Osteocyte (in vitro differentiated cells): ENCODE data around the gene DUSP15. TPM values are rescaled to one million over a fixed set of nuclear protein-coding genes. Genes with fewer than 3 reads are reported as not detected.

ENCODE experiments used
- DNase-seq: peaks from one replicate; pipeline ENCODE4 v3.0.0; 2021; ENCODE audit warnings: mixed read lengths; ENCODE audit not compliant: unreplicated experiment; ENCODE audit errors: extremely low spot score
- H3K27ac Mint-ChIP-seq: one replicate; pipeline ENCODE4 v1.8.0; 2021; ENCODE audit warnings: mild to moderate bottlenecking, mixed read lengths; ENCODE audit not compliant: unreplicated experiment
- H3K27me3 Mint-ChIP-seq: one replicate; pipeline ENCODE4 v1.8.0; 2021; ENCODE audit warnings: mixed read lengths; ENCODE audit not compliant: unreplicated experiment
- H3K36me3 Mint-ChIP-seq: one replicate; pipeline ENCODE4 v1.8.0; 2021; ENCODE audit warnings: mixed read lengths; ENCODE audit not compliant: unreplicated experiment
- H3K4me1 Mint-ChIP-seq: one replicate; pipeline ENCODE4 v1.8.0; 2021; ENCODE audit warnings: mixed read lengths; ENCODE audit not compliant: unreplicated experiment
- H3K4me3 Mint-ChIP-seq: one replicate; pipeline ENCODE4 v1.8.0; 2021; ENCODE audit warnings: mild to moderate bottlenecking, moderate library complexity, mixed read lengths; ENCODE audit not compliant: unreplicated experiment
- H3K9me3 Mint-ChIP-seq: one replicate; pipeline ENCODE4 v1.8.0; 2021; ENCODE audit warnings: mixed read lengths; ENCODE audit not compliant: unreplicated experiment
- total RNA-seq: library from RNA; stranded (reverse); gene quantifications from 2 replicates; pipeline ENCODE4 v1.2.1, GENCODE V29; 2021
- TF ChIP-seq, protein P1 (sequence below): fragments of 200-600 bp; sonication (generic); IDR thresholded peaks from 2 replicates; pipeline ENCODE4 v1.5.0; 2021; ENCODE audit warnings: antibody characterized with exemption, mild to moderate bottlenecking, moderate library complexity

Gene DUSP15
- total RNA-seq, 1 donor from 2014 or later = 3.2 TPM

GRCh38 chr20:31859998-31860380 is 10.3 kb downstream of the DUSP15 start:
- no peak for DNase-seq
- H3K36me3 Mint-ChIP-seq = no peaks in the 10 kb centered on the region
- TF ChIP-seq, protein P1, sequence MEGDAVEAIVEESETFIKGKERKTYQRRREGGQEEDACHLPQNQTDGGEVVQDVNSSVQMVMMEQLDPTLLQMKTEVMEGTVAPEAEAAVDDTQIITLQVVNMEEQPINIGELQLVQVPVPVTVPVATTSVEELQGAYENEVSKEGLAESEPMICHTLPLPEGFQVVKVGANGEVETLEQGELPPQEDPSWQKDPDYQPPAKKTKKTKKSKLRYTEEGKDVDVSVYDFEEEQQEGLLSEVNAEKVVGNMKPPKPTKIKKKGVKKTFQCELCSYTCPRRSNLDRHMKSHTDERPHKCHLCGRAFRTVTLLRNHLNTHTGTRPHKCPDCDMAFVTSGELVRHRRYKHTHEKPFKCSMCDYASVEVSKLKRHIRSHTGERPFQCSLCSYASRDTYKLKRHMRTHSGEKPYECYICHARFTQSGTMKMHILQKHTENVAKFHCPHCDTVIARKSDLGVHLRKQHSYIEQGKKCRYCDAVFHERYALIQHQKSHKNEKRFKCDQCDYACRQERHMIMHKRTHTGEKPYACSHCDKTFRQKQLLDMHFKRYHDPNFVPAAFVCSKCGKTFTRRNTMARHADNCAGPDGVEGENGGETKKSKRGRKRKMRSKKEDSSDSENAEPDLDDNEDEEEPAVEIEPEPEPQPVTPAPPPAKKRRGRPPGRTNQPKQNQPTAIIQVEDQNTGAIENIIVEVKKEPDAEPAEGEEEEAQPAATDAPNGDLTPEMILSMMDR = no peak
- H3K27me3 Mint-ChIP-seq = peaks cover 36% of the 10 kb centered on the region
- H3K4me1 Mint-ChIP-seq = peaks cover 11% of the 10 kb centered on the region
- no peak overlapping the region for H3K27ac Mint-ChIP-seq
- no peak overlapping the region for H3K4me3 Mint-ChIP-seq
- H3K9me3 Mint-ChIP-seq = no peaks in the 10 kb centered on the region

- Mint-ChIP-seq H3K27me3 (peaks cover 36% of the 10 kb centered on the region), H3K4me3 (no peak overlapping the region)
- DNase-seq = no peak
Observed at GRCh38 chr20:31859266-31859997, 10.9 kb downstream of the DUSP15 start.

DNA sequence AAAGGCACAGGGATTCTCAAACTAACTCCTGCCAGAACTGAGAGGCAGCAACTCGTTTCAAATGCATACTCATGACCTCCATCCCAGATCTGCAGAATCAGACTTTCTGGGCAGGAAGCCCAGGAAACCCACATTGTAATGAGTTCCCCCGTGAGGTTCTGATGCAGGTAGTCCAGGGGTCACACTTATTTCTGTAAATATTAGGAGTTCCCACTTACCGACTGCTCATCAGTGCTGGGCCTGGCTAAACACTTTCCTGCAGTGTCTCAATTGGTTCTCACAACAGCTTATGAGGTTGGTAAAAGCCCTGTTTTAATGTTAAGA is 11.6 kb downstream of the DUSP15 start:
- peaks cover 36% of the 10 kb centered on the region for H3K27me3 Mint-ChIP-seq

More at GRCh38 chr20:31859266-31859997, 10.9 kb downstream of the DUSP15 start:
- peaks cover 11% of the 10 kb centered on the region for H3K4me1 Mint-ChIP-seq
- H3K9me3 Mint-ChIP-seq = no peaks in the 10 kb centered on the region
- TF ChIP-seq, protein P1 = no peak
- no peak overlapping the region for H3K27ac Mint-ChIP-seq
- H3K36me3 Mint-ChIP-seq = no peaks in the 10 kb centered on the region

DNA sequence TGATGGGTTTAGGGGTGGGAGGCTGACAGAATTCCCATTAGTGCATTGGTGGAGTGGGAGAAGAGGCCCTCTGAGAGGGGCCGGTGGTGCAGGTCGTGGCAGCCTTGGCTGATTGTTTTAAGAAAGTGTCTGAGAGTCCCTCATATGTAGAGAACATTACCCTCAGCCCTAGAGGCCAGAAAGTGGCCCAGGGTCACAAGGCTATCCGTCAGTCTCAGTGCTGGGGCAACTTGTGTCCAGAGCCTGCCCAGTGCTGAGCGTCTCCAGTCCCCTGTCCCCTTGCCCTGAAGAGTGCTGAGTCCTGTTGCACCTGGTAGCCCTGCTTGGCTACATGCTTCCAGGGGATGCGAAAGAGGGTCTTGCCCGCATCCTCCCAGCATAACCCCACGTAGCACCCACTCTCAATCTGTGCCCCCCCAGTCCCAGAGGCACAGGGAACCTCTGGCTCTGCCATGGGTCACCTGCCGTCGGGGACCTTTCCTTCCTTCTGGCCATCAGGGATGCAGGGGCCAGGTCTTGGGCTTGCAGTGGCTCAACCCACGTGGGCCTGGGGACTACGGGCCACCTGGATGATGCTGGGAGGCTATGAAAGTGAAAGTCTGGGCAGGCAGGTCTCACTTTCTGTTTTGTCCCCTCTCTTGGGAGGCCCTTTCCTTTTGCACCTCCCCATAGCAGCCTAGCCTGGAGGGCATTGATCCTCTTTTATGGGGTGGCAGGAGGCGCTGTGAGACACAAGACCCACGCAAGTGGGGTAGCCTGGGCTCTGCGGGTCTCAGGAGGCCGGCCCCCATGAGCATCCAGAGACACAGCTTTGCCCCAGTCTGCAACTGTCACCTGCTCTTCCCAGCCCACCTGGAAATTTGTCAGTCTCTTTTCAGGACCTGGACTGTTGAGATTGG is 12.2 kb downstream of the DUSP15 start:
- H3K4me3 Mint-ChIP-seq = no peak overlapping the region
- peaks cover 11% of the 10 kb centered on the region for H3K4me1 Mint-ChIP-seq

More for the DNA sequence above, 11.6 kb downstream of the DUSP15 start:
- TF ChIP-seq, protein P1 = no peak
- DNase-seq = no peak
- Mint-ChIP-seq H3K4me3 (no peak overlapping the region), H3K9me3 (no peaks in the 10 kb centered on the region), H3K27ac (no peak overlapping the region), H3K36me3 (no peaks in the 10 kb centered on the region), H3K4me1 (peaks cover 11% of the 10 kb centered on the region)

More for the DNA sequence above, 12.2 kb downstream of the DUSP15 start:
- H3K27me3 Mint-ChIP-seq = peaks cover 36% of the 10 kb centered on the region
- H3K27ac Mint-ChIP-seq = no peak overlapping the region
- TF ChIP-seq, protein P1 = no peak
- no peak for DNase-seq
- H3K9me3 Mint-ChIP-seq = no peaks in the 10 kb centered on the region
- no peaks in the 10 kb centered on the region for H3K36me3 Mint-ChIP-seq
